HG03280 (cell line): ENCODE results near the gene CLDN9.

ENCODE experiments used
- ATAC-seq: cut with Tn5 transposase; IDR thresholded peaks from one replicate; pipeline ENCODE4 v1.9.1; 2021; ENCODE audit warnings: mild to moderate bottlenecking, moderate library complexity; ENCODE audit not compliant: unreplicated experiment

CLDN9 gene

GRCh38 chr16:3017794-3018506 lies 5.2 kb downstream of the CLDN9 start, which contains the start of gene CLDN6:
Gene CLDN6, minus strand, starts transcription at chr16:3018183. Its CDS starts 2,162 bp downstream, at chr16:3016021.
- ATAC-seq, result no peak

GRCh38 chr16:3019594-3020246 lies 7.0 kb downstream of the CLDN9 start:
- no peak for ATAC-seq

- peak; percentile 34 for ATAC-seq
These were observed 7.5 kb downstream of the CLDN9 start, which contains the start of gene TNFRSF12A for GRCh38 chr16:3020247-3020603. Gene TNFRSF12A, plus strand, starts transcription at chr16:3020368. Its CDS starts 30 bp downstream, at chr16:3020398.

GRCh38 chr16:3020604-3021448 lies 8.1 kb downstream of the CLDN9 start:
- ATAC-seq, result no peak

GRCh38 chr16:3021449-3022207 lies 8.9 kb downstream of the CLDN9 start:
- no peak for ATAC-seq

- no peak for ATAC-seq
These were observed 9.5 kb downstream of the CLDN9 start for GRCh38 chr16:3022208-3022683.

GRCh38 chr16:3022684-3023414 lies 10.1 kb downstream of the CLDN9 start:
- no peak for ATAC-seq

- ATAC-seq, result no peak
These were observed 10.6 kb downstream of the CLDN9 start for GRCh38 chr16:3023415-3023668.

GRCh38 chr16:3023669-3024478 lies 11.2 kb downstream of the CLDN9 start, which contains the start of the genes HCFC1R1 and THOC6:
Gene HCFC1R1, minus strand, starts transcription at chr16:3023942. Its CDS starts 1 bp downstream, at chr16:3023941.
Gene THOC6, plus strand, starts transcription at chr16:3024035. Its CDS starts 292 bp downstream, at chr16:3024327.
- ATAC-seq, result peak; percentile 77

GRCh38 chr16:3025032-3026002 lies 12.6 kb downstream of the CLDN9 start:
- no peak for ATAC-seq

- ATAC-seq, result no peak
These were observed 13.3 kb downstream of the CLDN9 start for GRCh38 chr16:3026003-3026378.

GRCh38 chr16:3026609-3027488 lies 14.1 kb downstream of the CLDN9 start:
- no peak for ATAC-seq

GRCh38 chr16:3027489-3027795 lies 14.7 kb downstream of the CLDN9 start:
- ATAC-seq, result no peak

GRCh38 chr16:3027983-3028715 lies 15.4 kb downstream of the CLDN9 start:
- no peak for ATAC-seq

GRCh38 chr16:3028716-3029319 lies 16.1 kb downstream of the CLDN9 start:
- no peak for ATAC-seq
